Stomach (tissue), 4 donors: ENCODE data around the gene PBXIP1.

Experiments used
- CTCF ChIP-seq, 7 experiments: fragments of 450-650 bp in 4 of 7; fragments of 200-600 bp in 3 of 7; sonication (generic) in 3 of 7; IDR thresholded peaks; one replicate each; pipeline ENCODE4 v1.5.1; 2016 to 2019; ENCODE audit warnings: antibody characterized with exemption in 7 of 7, control low read depth in 2 of 7, mild to moderate bottlenecking in 1 of 7
- EP300 ChIP-seq: sonication (generic); formaldehyde crosslinking; IDR thresholded peaks from one replicate; pipeline ENCODE4 v1.6.1; 2017; ENCODE audit warnings: antibody characterized with exemption
- POLR2A ChIP-seq, 4 donors: fragments of 450-650 bp; IDR thresholded peaks; one replicate each; pipeline ENCODE4 v1.6.1; 2016; ENCODE audit warnings: antibody characterized with exemption in 4 of 4, control low read depth in 2 of 4, mild to moderate bottlenecking in 1 of 4, moderate library complexity in 1 of 4

- TF ChIP-seq CTCF (IDR thresholded peaks at IDR 0.05): no peak
- TF ChIP-seq POLR2A (IDR thresholded peaks at IDR 0.05): no peak
- TF ChIP-seq EP300: no peak
Measured at GRCh38 chr1:155003227-155003765, 47.4 kb upstream of the PBXIP1 start.
